Fibroblast of lung (primary cell): ENCODE measurements around the gene ENKUR. TPM values are rescaled to one million over a fixed set of nuclear protein-coding genes. Genes with fewer than 3 reads are reported as not detected.

Experiments
- DNase-seq, 2 donors: peaks; one replicate each; pipeline versions ENCODE4 v3.0.0 to v3.0.0-alpha.2; 2010; ENCODE audit warnings: low read depth in 2 of 2
- H2AFZ ChIP-seq: 2 replicates; pipeline ENCODE4 v1.5.1; 2012; ENCODE audit warnings: low read length, control low read depth, inconsistent platforms
- H3K27ac ChIP-seq: 2 replicates; pipeline ENCODE4 v1.5.1; 2011; ENCODE audit warnings: low read length, control low read depth; ENCODE audit not compliant: insufficient read depth
- H3K27me3 ChIP-seq: 2 replicates; pipeline ENCODE4 v1.5.1; 2011; ENCODE audit warnings: mild to moderate bottlenecking, low read length; ENCODE audit not compliant: control insufficient read depth, insufficient read depth
- H3K36me3 ChIP-seq: 2 replicates; pipeline ENCODE4 v1.5.1; 2011; ENCODE audit warnings: low read length; ENCODE audit not compliant: control insufficient read depth, insufficient read depth
- H3K4me1 ChIP-seq: 2 replicates; pipeline ENCODE4 v1.5.1; 2011; ENCODE audit warnings: low read length; ENCODE audit not compliant: control insufficient read depth, insufficient read depth; ENCODE audit errors: extremely low read depth
- H3K4me2 ChIP-seq: 2 replicates; pipeline ENCODE4 v1.5.1; 2011; ENCODE audit warnings: low read length, control low read depth; ENCODE audit not compliant: insufficient read depth; ENCODE audit errors: extremely low read depth
- H3K4me3 ChIP-seq, 4 experiments: fragments of 200-600 bp in 1 of 4; sonication (generic) in 1 of 4; replicated peaks in 1 of 4; 2 replicates each; pipeline ENCODE4 v1.5.1; 2011 to 2016; ENCODE audit warnings: low read length in 4 of 4, low read depth in 3 of 4, mild to moderate bottlenecking in 3 of 4, control low read depth in 2 of 4, inconsistent platforms in 1 of 4, mixed read lengths in 1 of 4; ENCODE audit not compliant: insufficient read depth in 1 of 4; ENCODE audit errors: control extremely low read depth in 1 of 4
- H3K79me2 ChIP-seq: 2 replicates; pipeline ENCODE4 v1.5.1; 2012; ENCODE audit warnings: mild to moderate bottlenecking, low read length, inconsistent platforms; ENCODE audit not compliant: control insufficient read depth, insufficient read depth
- H3K9ac ChIP-seq: 2 replicates; pipeline ENCODE4 v1.5.1; 2011; ENCODE audit warnings: mild to moderate bottlenecking, low read length, control low read depth; ENCODE audit not compliant: insufficient read depth
- H3K9me3 ChIP-seq: 2 replicates; pipeline ENCODE4 v1.5.1; 2012; ENCODE audit warnings: low read depth, low read length; ENCODE audit not compliant: control insufficient read depth, insufficient read depth
- H4K20me1 ChIP-seq: 2 replicates; pipeline ENCODE4 v1.5.1; 2011; ENCODE audit warnings: low read length; ENCODE audit not compliant: control insufficient read depth, insufficient read depth; ENCODE audit errors: extremely low read depth
- EZH2 ChIP-seq: IDR thresholded peaks from 2 replicates; pipeline ENCODE4 v1.5.1; 2012; ENCODE audit warnings: low read length, control low read depth, mild to moderate bottlenecking; ENCODE audit errors: missing control alignments
- polyA plus RNA-seq, 2 donors: library from polyadenylated mRNA; depleted of rRNA in 1 of 2; stranded (reverse) in 1 of 2; unstranded in 1 of 2; fragments of >200 nt; gene quantifications; 2 replicates each; pipeline ENCODE4 v1.2.1, GENCODE V29; 2011 to 2012; ENCODE audit warnings: missing spikeins in 1 of 2
- total RNA-seq: library from RNA; depleted of rRNA; stranded (reverse); fragments of >200 nt; gene quantifications from 2 replicates; pipeline ENCODE4 v1.2.1, GENCODE V29; 2014
- TF ChIP-seq, protein P1 (sequence below), 2 donors: IDR thresholded peaks in 1 of 2; conservative IDR thresholded peaks in 1 of 2; 1 replicate in 1 of 2; 2 replicates in 1 of 2; pipeline ENCODE4 v1.5.1; 2011 to 2012; ENCODE audit warnings: low read length in 2 of 2, control low read depth in 1 of 2, inconsistent platforms in 1 of 2, low read depth in 1 of 2, mild to moderate bottlenecking in 1 of 2

Gene ENKUR
- total and polyA plus RNA-seq, 2 donors (not counting 1 experiment from before 2014, with no cell fraction given): 0.06 to 0.17 TPM

DNA sequence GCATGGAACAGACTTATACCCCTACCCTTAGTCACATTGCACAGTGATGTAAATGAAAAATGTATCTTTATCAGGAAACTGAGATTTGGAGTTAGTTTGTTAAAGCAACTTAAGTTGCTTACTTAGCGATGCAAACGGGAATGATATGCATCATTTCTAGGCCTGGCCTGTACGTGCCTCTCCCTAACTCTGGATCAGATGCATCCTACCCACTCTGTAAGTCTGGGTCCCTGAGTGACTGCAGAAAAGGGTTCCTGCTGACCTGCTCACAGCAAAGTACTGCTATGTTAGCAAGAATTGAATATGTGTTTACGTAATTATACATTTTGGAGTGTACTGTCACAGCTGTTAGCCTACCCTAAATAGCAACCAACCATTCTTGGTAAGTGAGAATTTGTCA, 32.8 kb downstream of the ENKUR start:
- DNase-seq: no peak
- Histone ChIP-seq H3K27ac (no peak overlapping the region), H3K27me3 (no peaks in the 10 kb centered on the region), H2AFZ (no peak overlapping the region), H3K9ac (no peak overlapping the region), H4K20me1 (no peaks in the 10 kb centered on the region), H3K4me1 (no peaks in the 10 kb centered on the region), H3K4me3 (no peak overlapping the region), H3K36me3 (no peaks in the 10 kb centered on the region), H3K4me2 (no peak overlapping the region), H3K9me3 (no peaks in the 10 kb centered on the region), H3K79me2 (no peaks in the 10 kb centered on the region)
- TF ChIP-seq EZH2: no peak
- TF ChIP-seq, protein P1, sequence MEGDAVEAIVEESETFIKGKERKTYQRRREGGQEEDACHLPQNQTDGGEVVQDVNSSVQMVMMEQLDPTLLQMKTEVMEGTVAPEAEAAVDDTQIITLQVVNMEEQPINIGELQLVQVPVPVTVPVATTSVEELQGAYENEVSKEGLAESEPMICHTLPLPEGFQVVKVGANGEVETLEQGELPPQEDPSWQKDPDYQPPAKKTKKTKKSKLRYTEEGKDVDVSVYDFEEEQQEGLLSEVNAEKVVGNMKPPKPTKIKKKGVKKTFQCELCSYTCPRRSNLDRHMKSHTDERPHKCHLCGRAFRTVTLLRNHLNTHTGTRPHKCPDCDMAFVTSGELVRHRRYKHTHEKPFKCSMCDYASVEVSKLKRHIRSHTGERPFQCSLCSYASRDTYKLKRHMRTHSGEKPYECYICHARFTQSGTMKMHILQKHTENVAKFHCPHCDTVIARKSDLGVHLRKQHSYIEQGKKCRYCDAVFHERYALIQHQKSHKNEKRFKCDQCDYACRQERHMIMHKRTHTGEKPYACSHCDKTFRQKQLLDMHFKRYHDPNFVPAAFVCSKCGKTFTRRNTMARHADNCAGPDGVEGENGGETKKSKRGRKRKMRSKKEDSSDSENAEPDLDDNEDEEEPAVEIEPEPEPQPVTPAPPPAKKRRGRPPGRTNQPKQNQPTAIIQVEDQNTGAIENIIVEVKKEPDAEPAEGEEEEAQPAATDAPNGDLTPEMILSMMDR (conservative IDR thresholded peaks at IDR 0.05 in 1 of 2, IDR thresholded peaks at IDR 0.05 in 1 of 2; ENCODE audit: low read depth in 1 of 2, low read length in 2 of 2): no peak

DNA sequence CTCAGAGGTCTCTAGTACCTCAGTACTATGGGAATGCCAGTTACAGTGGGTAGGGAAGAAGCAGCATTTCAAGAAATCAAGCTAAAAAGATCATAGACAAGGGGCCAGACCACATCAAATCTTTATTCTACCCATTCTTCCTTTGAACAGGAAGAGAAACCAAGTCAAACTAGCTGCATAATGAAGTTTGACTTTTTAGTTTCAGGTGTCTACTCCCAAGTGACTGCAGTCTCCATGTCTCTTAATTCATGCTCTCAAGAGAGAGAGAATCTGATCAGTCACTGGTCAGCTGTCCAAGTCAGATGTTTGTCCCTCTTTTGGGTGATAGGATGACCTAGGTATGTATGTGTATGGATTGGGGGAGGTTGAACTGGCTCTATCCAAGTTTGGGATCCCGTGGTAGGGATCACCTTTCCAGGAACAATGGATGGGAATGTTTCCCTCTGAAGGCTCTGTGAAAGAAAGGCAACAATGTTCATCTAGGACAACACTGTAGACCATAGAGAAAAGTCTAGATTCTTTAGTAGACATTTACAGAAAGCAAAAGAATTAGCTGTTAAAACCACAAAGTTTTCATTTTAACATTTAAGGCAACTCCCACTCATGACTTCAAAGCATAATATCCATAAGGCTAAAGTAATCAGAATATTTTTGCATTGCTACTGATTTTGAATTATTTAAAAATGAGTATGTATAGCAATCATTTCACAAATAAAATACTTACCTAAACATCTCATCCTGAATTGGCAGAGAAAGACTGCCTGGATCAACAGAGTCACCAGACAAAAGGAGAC, 33.4 kb downstream of the ENKUR start:
- Histone ChIP-seq H3K9ac (no peak overlapping the region), H3K4me1 (no peaks in the 10 kb centered on the region), H3K9me3 (no peaks in the 10 kb centered on the region), H3K79me2 (no peaks in the 10 kb centered on the region), H3K4me2 (no peak overlapping the region), H3K27ac (no peak overlapping the region), H3K4me3 (no peak overlapping the region), H4K20me1 (no peaks in the 10 kb centered on the region), H2AFZ (no peak overlapping the region), H3K27me3 (no peaks in the 10 kb centered on the region), H3K36me3 (no peaks in the 10 kb centered on the region)
- no peak for DNase-seq
- TF ChIP-seq, protein P1 (conservative IDR thresholded peaks at IDR 0.05 in 1 of 2, IDR thresholded peaks at IDR 0.05 in 1 of 2; ENCODE audit: low read depth in 1 of 2, low read length in 2 of 2): no peak
- TF ChIP-seq EZH2: no peak

DNA sequence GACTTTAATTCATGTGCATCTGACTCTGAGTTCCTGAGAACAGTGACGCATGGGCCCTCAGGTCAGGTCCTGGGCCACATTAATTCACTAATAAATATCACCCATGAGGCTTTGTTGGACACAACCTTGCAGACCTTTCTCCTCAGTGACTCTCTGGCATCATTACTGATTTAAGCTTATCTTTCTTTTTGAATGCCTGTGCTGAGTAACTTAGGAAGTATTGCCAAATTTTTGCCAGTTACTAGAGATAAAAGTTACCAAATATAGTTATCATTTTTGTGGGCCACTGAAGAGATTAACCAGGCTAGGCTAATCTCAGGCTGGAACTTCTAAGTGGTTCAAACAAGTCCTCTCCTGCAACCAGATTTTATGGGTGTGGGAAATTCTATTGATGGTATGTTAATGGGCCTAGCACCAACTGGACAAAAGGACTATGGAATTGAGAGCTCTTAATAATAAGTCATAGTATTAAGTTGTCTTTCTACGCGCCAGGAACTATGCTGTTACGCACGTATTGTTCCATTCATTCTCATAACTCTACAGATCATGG, 34.7 kb downstream of the ENKUR start:
- H3K4me1 ChIP-seq: no peaks in the 10 kb centered on the region
- H3K4me2 ChIP-seq: no peak overlapping the region
- no peak overlapping the region for H3K9ac ChIP-seq
- no peak overlapping the region for H2AFZ ChIP-seq
- H3K27ac ChIP-seq: no peak overlapping the region
- H3K36me3 ChIP-seq: no peaks in the 10 kb centered on the region
- no peaks in the 10 kb centered on the region for H3K27me3 ChIP-seq
- no peaks in the 10 kb centered on the region for H3K9me3 ChIP-seq
- TF ChIP-seq, protein P1 (conservative IDR thresholded peaks at IDR 0.05 in 1 of 2, IDR thresholded peaks at IDR 0.05 in 1 of 2; ENCODE audit: low read depth in 1 of 2, low read length in 2 of 2): no peak
- no peak for TF ChIP-seq EZH2
- peak; percentile 20 to 81 for DNase-seq
- no peak overlapping the region for H3K4me3 ChIP-seq
- H4K20me1 ChIP-seq: no peaks in the 10 kb centered on the region
- no peaks in the 10 kb centered on the region for H3K79me2 ChIP-seq
